Osteoblast (primary cell): ENCODE data around the gene CKAP2L. TPM values are rescaled to one million over a fixed set of nuclear protein-coding genes. Genes with fewer than 3 reads are reported as not detected.

Source experiments
- DNase-seq: peaks from one replicate; pipeline ENCODE4 v3.0.0; 2011; ENCODE audit warnings: low spot score, mixed read lengths; ENCODE audit not compliant: insufficient read length; ENCODE audit errors: missing footprints
- H2AFZ ChIP-seq: 2 replicates; pipeline ENCODE4 v1.6.0; 2011; ENCODE audit warnings: mild to moderate bottlenecking, low read length
- H3K27ac ChIP-seq: 2 replicates; pipeline ENCODE4 v1.5.1; 2011; ENCODE audit warnings: mild to moderate bottlenecking, low read depth, low read length, moderate library complexity
- H3K27me3 ChIP-seq: 2 replicates; pipeline ENCODE4 v1.6.0; 2012; ENCODE audit warnings: mild to moderate bottlenecking, control low read depth, inconsistent platforms, low read length, moderate library complexity; ENCODE audit not compliant: insufficient read depth
- H3K36me3 ChIP-seq: 2 replicates; pipeline ENCODE4 v1.5.1; 2011; ENCODE audit warnings: mild to moderate bottlenecking, low read length, control low read depth, moderate library complexity; ENCODE audit not compliant: insufficient read depth
- H3K4me1 ChIP-seq: 2 replicates; pipeline ENCODE4 v1.5.1; 2011; ENCODE audit warnings: mild to moderate bottlenecking, low read length, control low read depth, moderate library complexity; ENCODE audit not compliant: insufficient read depth
- H3K4me2 ChIP-seq: 2 replicates; pipeline ENCODE4 v1.6.0; 2011; ENCODE audit warnings: mild to moderate bottlenecking, low read length; ENCODE audit not compliant: insufficient read depth
- H3K4me3 ChIP-seq: fragments of 200-600 bp; sonication (generic); 3 replicates; pipeline ENCODE4 v1.5.1; 2012; ENCODE audit warnings: mild to moderate bottlenecking, low read length, inconsistent platforms; ENCODE audit not compliant: insufficient read depth
- H3K79me2 ChIP-seq: 2 replicates; pipeline ENCODE4 v1.6.0; 2012; ENCODE audit warnings: mild to moderate bottlenecking, low read length, control low read depth, inconsistent platforms; ENCODE audit not compliant: insufficient read depth
- H3K9me3 ChIP-seq: 2 replicates; pipeline ENCODE4 v1.5.1; 2011; ENCODE audit warnings: low read depth, low read length, control low read depth
- H4K20me1 ChIP-seq: 2 replicates; pipeline ENCODE4 v1.6.0; 2012; ENCODE audit warnings: mild to moderate bottlenecking, low read length, control low read depth; ENCODE audit not compliant: insufficient read depth
- CTCF ChIP-seq: IDR thresholded peaks from 2 replicates; pipeline ENCODE4 v1.5.1; 2011; ENCODE audit warnings: mild to moderate bottlenecking, low read depth, low read length, moderate library complexity; ENCODE audit errors: extremely low read depth
- total RNA-seq: library from RNA; depleted of rRNA; stranded (reverse); fragments of >200 nt; gene quantifications from 2 replicates; pipeline ENCODE4 v1.2.3, GENCODE V29; 2012

CKAP2L gene
- total RNA-seq, 1 donor: 1.1 TPM

DNA sequence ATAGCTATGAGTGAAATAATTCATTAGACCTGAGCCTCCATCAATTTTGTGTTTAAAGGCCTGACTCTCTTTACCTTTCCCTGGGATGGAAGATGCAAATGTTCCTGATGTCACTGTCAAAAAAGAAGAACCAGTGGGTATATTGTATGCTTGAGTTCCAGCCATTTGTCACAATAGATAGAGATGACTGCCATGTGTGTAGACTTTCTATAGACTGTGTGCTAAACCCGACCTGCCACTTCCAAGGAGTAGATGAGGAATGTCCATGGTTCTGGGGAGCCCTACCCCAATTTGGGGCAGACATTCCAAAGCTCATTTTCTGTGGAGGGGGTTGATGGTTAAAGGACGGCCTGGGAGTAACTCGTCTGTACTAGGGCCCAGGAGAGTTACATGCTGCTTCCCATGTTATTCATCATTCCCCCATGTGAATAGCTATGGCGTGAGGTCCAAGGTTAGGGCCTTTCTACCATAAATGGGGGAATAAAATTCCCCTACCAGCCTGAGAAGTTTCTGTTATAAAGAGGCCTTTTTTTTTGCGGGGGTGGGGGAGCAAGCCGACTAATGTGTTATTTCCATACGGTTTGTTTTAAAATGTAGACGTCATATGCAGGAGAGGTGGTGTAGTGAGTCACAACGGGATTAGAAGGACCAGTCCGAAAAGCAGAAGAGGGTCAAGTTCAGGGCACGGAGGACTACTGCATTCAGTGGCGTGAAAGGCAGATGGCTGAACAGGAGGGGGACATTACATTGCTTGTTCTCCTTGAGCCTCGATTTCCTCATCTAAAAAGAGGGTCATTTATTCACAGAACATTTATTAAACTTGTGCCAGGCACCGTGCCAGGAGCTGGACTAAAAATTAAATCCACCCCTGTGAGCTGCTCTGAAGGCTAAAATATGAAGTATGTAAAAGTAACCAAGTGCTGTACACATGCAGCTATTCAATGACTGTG lies 48.2 kb upstream of the CKAP2L start:
- H3K4me3 ChIP-seq: no peak overlapping the region
- H3K9me3 ChIP-seq: no peaks in the 10 kb centered on the region
- TF ChIP-seq CTCF: no peak
- H3K27ac ChIP-seq: peak overlapping the region; percentile 100
- peaks cover 29% of the 10 kb centered on the region for H3K4me1 ChIP-seq
- H4K20me1 ChIP-seq: no peaks in the 10 kb centered on the region
- H3K4me2 ChIP-seq: peak overlapping the region; percentile 56
- peak; percentile 92 for DNase-seq
- H2AFZ ChIP-seq: peak overlapping the region; percentile 5
- no peaks in the 10 kb centered on the region for H3K79me2 ChIP-seq
- no peaks in the 10 kb centered on the region for H3K27me3 ChIP-seq
- H3K36me3 ChIP-seq: no peaks in the 10 kb centered on the region

DNA sequence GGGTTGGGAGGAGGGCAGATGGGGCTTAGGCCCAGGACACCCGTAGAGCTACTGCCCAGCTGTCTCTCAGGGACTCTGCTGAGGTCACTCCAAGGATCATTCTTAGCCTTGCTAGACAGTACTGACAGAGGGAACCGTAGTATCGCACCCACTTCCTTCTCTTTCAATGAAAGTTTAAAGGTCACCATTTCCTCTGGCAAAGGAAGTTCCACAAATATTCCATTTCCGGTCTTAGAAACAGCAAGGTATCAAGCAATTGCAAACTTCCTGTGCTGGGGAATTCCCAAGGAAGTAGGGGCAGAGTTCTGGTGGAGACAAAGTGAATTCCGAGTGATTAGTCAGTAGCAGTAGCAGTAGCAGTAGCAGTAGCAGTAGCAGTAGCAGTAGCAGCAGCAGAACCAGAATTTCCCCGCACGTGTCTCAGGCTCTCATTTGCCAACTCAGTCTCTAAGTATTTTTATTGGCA lies 47.5 kb upstream of the CKAP2L start:
- no peaks in the 10 kb centered on the region for H3K9me3 ChIP-seq
- TF ChIP-seq CTCF: no peak
- no peaks in the 10 kb centered on the region for H3K36me3 ChIP-seq
- peak overlapping the region; percentile 73 for H2AFZ ChIP-seq
- no peaks in the 10 kb centered on the region for H3K27me3 ChIP-seq
- no peak overlapping the region for H3K4me3 ChIP-seq
- peak overlapping the region; percentile 100 for H3K27ac ChIP-seq
- H3K79me2 ChIP-seq: no peaks in the 10 kb centered on the region
- H4K20me1 ChIP-seq: no peaks in the 10 kb centered on the region
- peaks cover 29% of the 10 kb centered on the region for H3K4me1 ChIP-seq
- peak overlapping the region; percentile 56 for H3K4me2 ChIP-seq
- DNase-seq: peak; percentile 75

- H3K4me2 ChIP-seq: peak overlapping the region; percentile 56
- peak overlapping the region; percentile 73 for H2AFZ ChIP-seq
- no peak for TF ChIP-seq CTCF
Observed at GRCh38 chr2:112811276-112811831, 46.9 kb upstream of the CKAP2L start.

GRCh38 chr2:112809112-112809511 lies 44.7 kb upstream of the CKAP2L start:
- no peak for DNase-seq
- Histone ChIP-seq H3K9me3 (no peaks in the 10 kb centered on the region), H3K4me1 (peaks cover 34% of the 10 kb centered on the region), H3K36me3 (no peaks in the 10 kb centered on the region), H2AFZ (no peak overlapping the region), H3K27me3 (no peaks in the 10 kb centered on the region), H4K20me1 (no peaks in the 10 kb centered on the region), H3K4me3 (no peak overlapping the region), H3K79me2 (no peaks in the 10 kb centered on the region), H3K4me2 (no peak overlapping the region), H3K27ac (no peak overlapping the region)
- no peak for TF ChIP-seq CTCF

More at GRCh38 chr2:112811276-112811831, 46.9 kb upstream of the CKAP2L start:
- no peak overlapping the region for H3K4me3 ChIP-seq
- no peaks in the 10 kb centered on the region for H3K27me3 ChIP-seq
- no peaks in the 10 kb centered on the region for H3K9me3 ChIP-seq
- no peak for DNase-seq
- H4K20me1 ChIP-seq: no peaks in the 10 kb centered on the region
- no peaks in the 10 kb centered on the region for H3K79me2 ChIP-seq
- peak overlapping the region; percentile 100 for H3K27ac ChIP-seq
- H3K4me1 ChIP-seq: peaks cover 29% of the 10 kb centered on the region
- H3K36me3 ChIP-seq: no peaks in the 10 kb centered on the region
